ENCODE measurements around the gene GALNT17.

GALNT17 gene

GRCh38 chr7:71345117-71345884 is 213.4 kb downstream of the GALNT17 start:
- DNase-seq: no peak

- no peak for DNase-seq
Measured at GRCh38 chr7:71348821-71349681, 217.1 kb downstream of the GALNT17 start.

GRCh38 chr7:71349682-71350481 is 217.9 kb downstream of the GALNT17 start:
- DNase-seq: no peak

- DNase-seq: no peak
Measured at GRCh38 chr7:71350680-71351079, 218.7 kb downstream of the GALNT17 start.

GRCh38 chr7:71354716-71355115 is 222.8 kb downstream of the GALNT17 start:
- DNase-seq: no peak

- DNase-seq: no peak
Measured at GRCh38 chr7:71361451-71362032, 229.6 kb downstream of the GALNT17 start.

- no peak for DNase-seq
Measured at GRCh38 chr7:71362240-71362639, 230.3 kb downstream of the GALNT17 start.

- DNase-seq: no peak
Measured at GRCh38 chr7:71363223-71363622, 231.3 kb downstream of the GALNT17 start.

- no peak for DNase-seq
Measured at GRCh38 chr7:71363627-71364026, 231.7 kb downstream of the GALNT17 start.

GRCh38 chr7:71364551-71364950 is 232.6 kb downstream of the GALNT17 start:
- no peak for DNase-seq

- no peak for DNase-seq
Measured at GRCh38 chr7:71372991-71373390, 241.0 kb downstream of the GALNT17 start.

GRCh38 chr7:71377062-71377461 is 245.1 kb downstream of the GALNT17 start:
- DNase-seq: no peak

- DNase-seq: no peak
Measured at GRCh38 chr7:71377469-71377868, 245.5 kb downstream of the GALNT17 start.

GRCh38 chr7:71384094-71384493 is 252.2 kb downstream of the GALNT17 start:
- DNase-seq: no peak

GRCh38 chr7:71385330-71385729 is 253.4 kb downstream of the GALNT17 start:
- no peak for DNase-seq

GRCh38 chr7:71386152-71386785 is 254.3 kb downstream of the GALNT17 start:
- DNase-seq: no peak

- DNase-seq: no peak
Measured at GRCh38 chr7:71388181-71388580, 256.2 kb downstream of the GALNT17 start.

- DNase-seq: no peak
Measured at GRCh38 chr7:71389976-71390375, 258.0 kb downstream of the GALNT17 start.

- DNase-seq: no peak
Measured at GRCh38 chr7:71393661-71394060, 261.7 kb downstream of the GALNT17 start.

- no peak for DNase-seq
Measured at GRCh38 chr7:71402684-71403083, 270.7 kb downstream of the GALNT17 start.

- no peak for DNase-seq
Measured at GRCh38 chr7:71403202-71403946, 271.4 kb downstream of the GALNT17 start.
